ENCODE data around the gene ARAP2. TPM values are rescaled to one million over a fixed set of nuclear protein-coding genes. Genes with fewer than 3 reads are reported as not detected.

The ARAP2 gene
- total and polyA plus RNA-seq, 9 of the 15 experiments (the other 6 are each of a cell fraction or from before 2014, with no cell fraction given) = 0.03 to 0.35 (median 0.11) TPM; not detected in 4

DNA sequence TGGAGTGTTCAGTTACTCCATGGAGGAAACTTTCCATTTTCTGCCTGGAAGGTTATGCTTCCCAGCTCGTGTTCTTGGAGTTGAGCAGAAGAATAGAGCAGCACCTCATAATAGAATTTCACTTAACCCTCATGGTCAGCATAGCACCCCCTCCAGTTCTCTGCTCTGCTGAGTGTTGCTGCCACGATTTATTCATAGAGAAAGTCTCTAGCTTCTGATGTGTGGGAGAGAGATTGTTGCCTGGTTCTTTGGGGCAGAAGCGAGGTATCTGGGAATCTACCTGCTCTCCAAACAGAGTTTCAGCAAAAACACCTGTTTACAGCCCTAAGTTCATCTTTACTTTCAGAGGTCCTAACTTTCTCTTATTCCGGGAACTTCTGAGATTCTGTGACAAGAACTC, 33.2 kb upstream of the ARAP2 start:
- ChIA-PET POLR2A (no interaction called here), CTCF (ENCODE audit: low intra/inter-chr PET ratio) (no interaction called here)
- H3K27ac ChIP-seq (ENCODE audit: extremely low read depth, low read depth, low read length) = no peak overlapping the region
- H3K4me3 ChIP-seq = no peak overlapping the region
- no peaks in the 10 kb centered on the region for H3K4me1 ChIP-seq (replicated peaks in 1 of 2; ENCODE audit: control insufficient read depth in 2 of 2, insufficient read depth in 2 of 2, low read length in 2 of 2)
- no peaks in the 10 kb centered on the region for H3K27me3 ChIP-seq (ENCODE audit: control insufficient read depth in 2 of 2, insufficient read depth in 2 of 2, low read length in 2 of 2)
- H3K9me3 ChIP-seq (replicated peaks; ENCODE audit: control insufficient read depth, insufficient read depth, low read depth, low read length) = no peaks in the 10 kb centered on the region
- ATAC-seq (no peak), DNase-seq (ENCODE audit: extremely low read depth in 1 of 4, low spot score in 3 of 4) (no peak), FAIRE-seq (no peak)
- H3K4me2 ChIP-seq (ENCODE audit: insufficient read depth, low read length) = no peak overlapping the region
- no peaks in the 10 kb centered on the region for H3K9me1 ChIP-seq (ENCODE audit: control insufficient read depth, insufficient read depth, low read length)
- TF ChIP-seq ARID1B (IDR thresholded peaks at IDR 0.05) (no peak), ETV6 (IDR thresholded peaks at IDR 0.05; ENCODE audit: borderline replicate concordance in 1 of 2, low read depth in 2 of 2, low read length in 1 of 2) (no peak), ETV6 (CRISPR knock-in tag; IDR thresholded peaks at IDR 0.05; ENCODE audit: borderline replicate concordance) (no peak), MAFF (IDR thresholded peaks at IDR 0.05; ENCODE audit: low read length) (no peak), SIN3B (IDR thresholded peaks at IDR 0.05; ENCODE audit: low read depth) (no peak), ARNT (IDR thresholded peaks at IDR 0.05) (no peak), ZNF121 (CRISPR knock-in tag; conservative IDR thresholded peaks at IDR 0.05) (no peak), NONO (IDR thresholded peaks at IDR 0.05; ENCODE audit: low read depth in 2 of 2, low read length in 1 of 2) (no peak), SIX5 (IDR thresholded peaks at IDR 0.05; ENCODE audit: borderline replicate concordance in 1 of 2, insufficient read depth in 1 of 2, low read depth in 1 of 2, low read length in 2 of 2) (no peak), ZNF436 (CRISPR knock-in tag; IDR thresholded peaks at IDR 0.05) (no peak), TAL1 (IDR thresholded peaks at IDR 0.05) (no peak)
- TF ChIP-seq, protein P1, sequence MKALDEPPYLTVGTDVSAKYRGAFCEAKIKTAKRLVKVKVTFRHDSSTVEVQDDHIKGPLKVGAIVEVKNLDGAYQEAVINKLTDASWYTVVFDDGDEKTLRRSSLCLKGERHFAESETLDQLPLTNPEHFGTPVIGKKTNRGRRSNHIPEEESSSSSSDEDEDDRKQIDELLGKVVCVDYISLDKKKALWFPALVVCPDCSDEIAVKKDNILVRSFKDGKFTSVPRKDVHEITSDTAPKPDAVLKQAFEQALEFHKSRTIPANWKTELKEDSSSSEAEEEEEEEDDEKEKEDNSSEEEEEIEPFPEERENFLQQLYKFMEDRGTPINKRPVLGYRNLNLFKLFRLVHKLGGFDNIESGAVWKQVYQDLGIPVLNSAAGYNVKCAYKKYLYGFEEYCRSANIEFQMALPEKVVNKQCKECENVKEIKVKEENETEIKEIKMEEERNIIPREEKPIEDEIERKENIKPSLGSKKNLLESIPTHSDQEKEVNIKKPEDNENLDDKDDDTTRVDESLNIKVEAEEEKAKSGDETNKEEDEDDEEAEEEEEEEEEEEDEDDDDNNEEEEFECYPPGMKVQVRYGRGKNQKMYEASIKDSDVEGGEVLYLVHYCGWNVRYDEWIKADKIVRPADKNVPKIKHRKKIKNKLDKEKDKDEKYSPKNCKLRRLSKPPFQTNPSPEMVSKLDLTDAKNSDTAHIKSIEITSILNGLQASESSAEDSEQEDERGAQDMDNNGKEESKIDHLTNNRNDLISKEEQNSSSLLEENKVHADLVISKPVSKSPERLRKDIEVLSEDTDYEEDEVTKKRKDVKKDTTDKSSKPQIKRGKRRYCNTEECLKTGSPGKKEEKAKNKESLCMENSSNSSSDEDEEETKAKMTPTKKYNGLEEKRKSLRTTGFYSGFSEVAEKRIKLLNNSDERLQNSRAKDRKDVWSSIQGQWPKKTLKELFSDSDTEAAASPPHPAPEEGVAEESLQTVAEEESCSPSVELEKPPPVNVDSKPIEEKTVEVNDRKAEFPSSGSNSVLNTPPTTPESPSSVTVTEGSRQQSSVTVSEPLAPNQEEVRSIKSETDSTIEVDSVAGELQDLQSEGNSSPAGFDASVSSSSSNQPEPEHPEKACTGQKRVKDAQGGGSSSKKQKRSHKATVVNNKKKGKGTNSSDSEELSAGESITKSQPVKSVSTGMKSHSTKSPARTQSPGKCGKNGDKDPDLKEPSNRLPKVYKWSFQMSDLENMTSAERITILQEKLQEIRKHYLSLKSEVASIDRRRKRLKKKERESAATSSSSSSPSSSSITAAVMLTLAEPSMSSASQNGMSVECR (CRISPR knock-in tag; IDR thresholded peaks at IDR 0.05) = no peak
- TF ChIP-seq, protein P2, sequence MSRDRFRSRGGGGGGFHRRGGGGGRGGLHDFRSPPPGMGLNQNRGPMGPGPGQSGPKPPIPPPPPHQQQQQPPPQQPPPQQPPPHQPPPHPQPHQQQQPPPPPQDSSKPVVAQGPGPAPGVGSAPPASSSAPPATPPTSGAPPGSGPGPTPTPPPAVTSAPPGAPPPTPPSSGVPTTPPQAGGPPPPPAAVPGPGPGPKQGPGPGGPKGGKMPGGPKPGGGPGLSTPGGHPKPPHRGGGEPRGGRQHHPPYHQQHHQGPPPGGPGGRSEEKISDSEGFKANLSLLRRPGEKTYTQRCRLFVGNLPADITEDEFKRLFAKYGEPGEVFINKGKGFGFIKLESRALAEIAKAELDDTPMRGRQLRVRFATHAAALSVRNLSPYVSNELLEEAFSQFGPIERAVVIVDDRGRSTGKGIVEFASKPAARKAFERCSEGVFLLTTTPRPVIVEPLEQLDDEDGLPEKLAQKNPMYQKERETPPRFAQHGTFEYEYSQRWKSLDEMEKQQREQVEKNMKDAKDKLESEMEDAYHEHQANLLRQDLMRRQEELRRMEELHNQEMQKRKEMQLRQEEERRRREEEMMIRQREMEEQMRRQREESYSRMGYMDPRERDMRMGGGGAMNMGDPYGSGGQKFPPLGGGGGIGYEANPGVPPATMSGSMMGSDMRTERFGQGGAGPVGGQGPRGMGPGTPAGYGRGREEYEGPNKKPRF (IDR thresholded peaks at IDR 0.05; ENCODE audit: low read depth, low read length) = no peak
- intact Hi-C loops (cut with micrococcal nuclease) = no loop called here
- H3K79me2 ChIP-seq (ENCODE audit: control insufficient read depth, insufficient read depth, low read length) = no peaks in the 10 kb centered on the region
- no peak overlapping the region for H3K9ac ChIP-seq (ENCODE audit: insufficient read depth in 1 of 2, low read depth in 2 of 2, low read length in 2 of 2)
- no TSS peak for BruUV-seq (replicated peaks)
- H2AFZ ChIP-seq (ENCODE audit: low read depth, low read length) = no peak overlapping the region
- H3K36me3 ChIP-seq (ENCODE audit: control insufficient read depth, insufficient read depth, low read length) = no peaks in the 10 kb centered on the region
- no peaks in the 10 kb centered on the region for H4K20me1 ChIP-seq (replicated peaks; ENCODE audit: control insufficient read depth, insufficient read depth, low read length)
- 0% methylated on average over 4 of the region's 4 CpGs for WGBS (ENCODE audit: insufficient coverage, low coverage, missing lambda C conversion rate)
- in situ Hi-C loops (cut with MboI) = no loop called here
